Epithelial cell of esophagus (primary cell): ENCODE results near the gene NTN3.

Source experiments
- DNase-seq: peaks from one replicate; pipeline ENCODE4 v3.0.0; 2010; ENCODE audit warnings: low read depth
- H3K4me3 ChIP-seq: 2 replicates; pipeline ENCODE4 v1.5.1; 2011; ENCODE audit warnings: mild to moderate bottlenecking, low read length, control low read depth
- CTCF ChIP-seq: IDR thresholded peaks from 2 replicates; pipeline ENCODE4 v1.5.1; 2011; ENCODE audit warnings: low read depth, mild to moderate bottlenecking, low read length, control low read depth, inconsistent platforms; ENCODE audit not compliant: insufficient read depth; ENCODE audit errors: missing control alignments

Gene NTN3

DNA sequence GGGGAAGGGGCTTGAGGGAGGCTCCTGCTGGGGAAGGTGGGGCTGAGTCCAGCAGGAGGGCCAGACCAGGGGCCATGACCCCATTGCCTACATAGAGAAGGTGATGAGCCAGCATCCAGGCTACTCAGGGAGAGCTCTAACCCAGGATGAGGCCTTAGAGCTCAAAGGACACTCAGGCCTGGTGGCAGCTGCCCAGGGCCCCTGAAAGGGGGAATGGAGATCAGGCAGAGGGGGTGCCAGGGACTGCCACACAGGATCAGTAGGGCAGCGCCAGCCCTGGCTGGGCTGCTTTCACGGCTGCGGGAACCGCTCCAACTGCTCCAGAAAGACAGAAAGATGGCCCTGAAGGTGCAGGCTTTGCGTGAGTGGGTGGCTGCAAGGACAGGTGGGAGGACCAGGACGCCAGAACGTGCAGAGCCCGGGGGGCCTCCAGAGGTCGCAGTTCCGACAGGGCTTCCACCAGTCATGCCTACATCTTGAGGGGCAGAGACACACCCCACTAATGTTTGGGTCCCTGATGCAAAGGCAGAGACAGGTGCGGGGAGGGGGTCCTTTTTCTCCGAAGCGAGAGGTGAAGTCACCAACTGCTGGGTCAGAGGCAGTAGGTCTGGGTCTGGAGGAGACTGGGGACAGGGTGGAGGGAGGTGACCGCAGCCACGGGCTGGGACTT, 41.8 kb downstream of the NTN3 start:
- no peak for TF ChIP-seq CTCF
- no peak for DNase-seq
- H3K4me3 ChIP-seq = peak overlapping the region; percentile 43

DNA sequence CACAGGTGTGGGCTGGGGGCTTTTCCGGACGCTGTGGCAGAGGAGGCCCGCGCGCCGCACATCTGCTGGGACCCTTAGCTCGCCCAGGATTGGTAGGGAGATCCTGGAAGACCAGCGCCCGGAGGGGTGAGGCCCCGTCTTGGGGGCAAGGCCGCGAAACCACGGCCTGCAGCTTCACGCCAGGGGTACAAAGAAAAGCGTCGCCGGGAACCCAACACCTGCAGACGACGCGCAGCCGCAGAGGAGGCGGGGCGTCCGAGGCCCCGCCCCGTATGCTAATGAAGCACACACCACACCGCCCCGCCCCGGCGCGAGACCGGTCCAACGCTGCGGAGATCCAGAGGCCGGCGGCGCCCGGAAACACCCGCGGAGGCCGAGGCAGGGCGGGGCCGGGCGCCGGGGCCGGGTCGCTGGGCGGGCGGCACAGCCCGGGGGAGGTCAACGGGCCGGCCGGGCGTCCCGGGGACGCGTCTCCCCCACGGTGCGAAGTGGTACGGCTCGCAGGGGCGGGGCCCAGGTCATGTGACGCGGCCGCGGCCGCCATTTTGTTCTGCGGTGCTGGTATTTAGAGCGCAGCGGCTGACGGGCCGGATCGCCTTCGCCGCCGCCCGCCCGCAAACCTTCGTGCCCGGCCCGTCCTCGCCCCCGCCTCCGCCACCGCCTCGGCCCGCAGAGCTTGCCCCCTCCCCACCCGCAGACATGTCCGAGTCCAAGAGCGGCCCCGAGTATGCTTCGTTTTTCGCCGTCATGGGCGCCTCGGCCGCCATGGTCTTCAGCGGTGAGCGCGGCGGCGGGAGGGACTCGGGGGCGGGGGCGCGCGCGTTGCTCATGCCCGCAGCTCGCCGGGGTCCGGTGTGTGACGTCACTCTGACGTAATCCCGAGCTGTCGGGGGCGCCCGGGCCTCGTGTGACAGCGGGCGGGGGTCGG, 42.6 kb downstream of the NTN3 start, which contains the start of gene ATP6V0C:
TSS of gene ATP6V0C (plus strand) at position 548 of the 928 bp plus-strand sequence. CDS start at position 700, 152 bp downstream.
- H3K4me3 ChIP-seq = peak within 1 kb of the TSS; percentile 91
- TF ChIP-seq CTCF = no peak
- peak; percentile 91 for DNase-seq

- no peak for TF ChIP-seq CTCF
- no peak for DNase-seq
- H3K4me3 ChIP-seq = peak overlapping the region; percentile 91
Observed at GRCh38 chr16:2514333-2515179, 43.5 kb downstream of the NTN3 start.

DNA sequence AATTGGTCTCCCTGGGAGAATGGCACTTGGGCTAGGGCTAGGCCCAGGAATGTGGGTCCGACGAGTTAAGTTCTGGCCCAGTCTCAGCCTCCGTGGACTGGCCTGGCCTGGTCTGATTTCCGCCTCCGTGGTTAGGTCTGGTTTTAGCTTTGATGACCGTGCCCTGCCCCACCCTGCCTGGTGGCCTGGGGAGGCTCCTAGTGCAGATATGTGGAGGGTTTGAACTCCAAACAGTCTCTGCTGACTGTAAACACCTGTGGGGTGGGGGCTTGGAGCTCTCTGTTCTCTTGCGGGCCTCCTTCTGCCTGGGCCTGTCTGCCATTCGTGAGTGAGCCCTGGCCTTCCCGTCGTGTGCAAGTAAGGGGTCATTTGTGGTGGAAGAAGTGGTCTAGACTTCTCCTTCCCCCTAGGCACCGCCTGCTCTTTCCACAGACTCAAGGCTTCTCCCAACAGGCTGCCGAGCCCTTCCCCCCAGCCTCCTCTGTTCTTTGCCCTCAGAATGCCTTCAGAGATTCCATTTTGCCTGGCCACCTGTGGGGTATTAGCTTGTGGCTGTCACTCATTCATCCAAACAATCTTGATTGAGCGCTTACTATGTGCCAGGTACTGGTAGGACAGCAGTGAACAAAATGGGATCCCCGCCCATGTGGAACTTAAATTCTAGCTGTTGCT, 44.2 kb downstream of the NTN3 start:
- no peak for TF ChIP-seq CTCF
- H3K4me3 ChIP-seq = peak overlapping the region; percentile 91
- no peak for DNase-seq

- DNase-seq = no peak
- no peak for TF ChIP-seq CTCF
- H3K4me3 ChIP-seq = peak overlapping the region; percentile 91
Observed at GRCh38 chr16:2516391-2517240, 45.5 kb downstream of the NTN3 start.
